ENCODE data around the gene LRRC70. TPM values are rescaled to one million over a fixed set of nuclear protein-coding genes. Genes with fewer than 3 reads are reported as not detected.
"Not testable (repeated sequence)": the region's sequence is repeated elsewhere in the genome, so short reads cannot be mapped to it uniquely, and the experiment has no call there.

LRRC70 gene
- total RNA-seq, 1 donor from 2014 or later = 0.77 TPM

DNA sequence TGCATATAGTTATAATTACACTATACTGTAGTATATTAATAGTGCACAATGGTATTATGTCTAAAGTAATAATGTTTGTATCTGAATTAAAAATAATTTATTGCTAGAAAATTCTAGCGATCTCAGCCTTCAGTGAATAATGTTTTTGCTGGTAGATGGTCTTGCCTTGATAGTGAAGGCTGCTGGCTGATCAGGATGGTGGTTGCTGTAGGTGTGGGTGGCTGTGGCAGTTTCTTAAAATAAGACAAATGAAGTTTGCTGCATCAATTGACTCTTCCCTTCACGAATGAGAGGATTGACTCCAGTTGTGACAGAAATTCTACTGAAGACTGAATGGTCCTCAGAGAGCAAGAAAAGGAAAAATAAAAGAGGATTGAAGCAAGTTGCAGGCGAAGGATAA lies 19.7 kb upstream of the LRRC70 start:
- TF ChIP-seq, protein P1, sequence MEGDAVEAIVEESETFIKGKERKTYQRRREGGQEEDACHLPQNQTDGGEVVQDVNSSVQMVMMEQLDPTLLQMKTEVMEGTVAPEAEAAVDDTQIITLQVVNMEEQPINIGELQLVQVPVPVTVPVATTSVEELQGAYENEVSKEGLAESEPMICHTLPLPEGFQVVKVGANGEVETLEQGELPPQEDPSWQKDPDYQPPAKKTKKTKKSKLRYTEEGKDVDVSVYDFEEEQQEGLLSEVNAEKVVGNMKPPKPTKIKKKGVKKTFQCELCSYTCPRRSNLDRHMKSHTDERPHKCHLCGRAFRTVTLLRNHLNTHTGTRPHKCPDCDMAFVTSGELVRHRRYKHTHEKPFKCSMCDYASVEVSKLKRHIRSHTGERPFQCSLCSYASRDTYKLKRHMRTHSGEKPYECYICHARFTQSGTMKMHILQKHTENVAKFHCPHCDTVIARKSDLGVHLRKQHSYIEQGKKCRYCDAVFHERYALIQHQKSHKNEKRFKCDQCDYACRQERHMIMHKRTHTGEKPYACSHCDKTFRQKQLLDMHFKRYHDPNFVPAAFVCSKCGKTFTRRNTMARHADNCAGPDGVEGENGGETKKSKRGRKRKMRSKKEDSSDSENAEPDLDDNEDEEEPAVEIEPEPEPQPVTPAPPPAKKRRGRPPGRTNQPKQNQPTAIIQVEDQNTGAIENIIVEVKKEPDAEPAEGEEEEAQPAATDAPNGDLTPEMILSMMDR (IDR thresholded peaks at IDR 0.05; ENCODE audit: unreplicated experiment) = no peak
- DNase-seq (ENCODE audit: low spot score, unreplicated experiment) = no peak
- Mint-ChIP-seq H3K27me3 (no peaks in the 10 kb centered on the region), H3K4me1 (ENCODE audit: low read depth) (no peaks in the 10 kb centered on the region), H3K36me3 (ENCODE audit: insufficient read depth) (peaks cover 11% of the 10 kb centered on the region), H3K4me3 (ENCODE audit: low read depth) (no peak overlapping the region), H3K27ac (peak overlapping the region; percentile 6), H3K9me3 (ENCODE audit: low read depth) (no peaks in the 10 kb centered on the region)

DNA sequence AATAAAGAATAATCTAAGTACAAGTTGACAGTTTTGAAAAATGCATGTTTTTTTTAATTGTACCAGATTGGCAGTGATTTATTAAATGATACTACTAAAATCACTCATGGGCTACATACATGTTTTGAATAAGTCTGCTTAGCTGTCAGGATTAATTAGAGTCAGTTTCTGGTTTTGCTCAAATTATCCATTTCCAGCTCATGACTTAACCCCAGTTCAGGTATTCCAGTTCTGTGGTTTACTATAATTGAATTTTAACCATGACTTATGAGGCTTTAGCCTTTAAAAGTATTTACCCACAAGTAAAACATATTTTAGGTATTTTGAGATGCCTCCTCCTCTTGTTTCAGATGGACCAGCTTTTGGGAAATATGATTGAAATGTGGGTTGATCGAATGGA lies 17.8 kb upstream of the LRRC70 start:
- Mint-ChIP-seq H3K27me3 (no peaks in the 10 kb centered on the region), H3K9me3 (ENCODE audit: low read depth) (peaks cover 3% of the 10 kb centered on the region), H3K36me3 (ENCODE audit: insufficient read depth) (peaks cover 14% of the 10 kb centered on the region), H3K27ac (no peak overlapping the region), H3K4me3 (ENCODE audit: low read depth) (no peak overlapping the region), H3K4me1 (ENCODE audit: low read depth) (no peaks in the 10 kb centered on the region)
- DNase-seq (ENCODE audit: low spot score, unreplicated experiment) = no peak
- TF ChIP-seq, protein P1 (IDR thresholded peaks at IDR 0.05; ENCODE audit: unreplicated experiment) = no peak

DNA sequence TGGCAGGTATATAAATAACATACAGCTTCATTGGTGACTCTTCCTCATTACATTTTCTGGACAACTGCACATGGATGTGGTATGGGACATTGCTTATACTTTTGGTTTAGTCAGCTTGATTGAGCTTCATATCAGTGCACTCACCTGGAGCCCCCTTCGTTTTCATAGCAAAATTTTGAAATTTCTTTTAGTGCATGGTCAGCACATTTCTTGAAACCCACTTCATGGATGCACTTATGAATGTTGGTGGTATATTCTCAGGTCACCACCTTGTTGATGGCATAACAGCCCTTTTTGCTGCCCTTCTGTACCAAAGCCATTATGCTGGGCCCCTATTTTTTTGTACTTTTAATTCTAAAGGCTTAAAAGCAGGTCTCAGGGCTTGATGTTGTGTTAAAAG lies 16.7 kb upstream of the LRRC70 start:
- Mint-ChIP-seq H3K27me3 (no peaks in the 10 kb centered on the region), H3K27ac (no peak overlapping the region), H3K36me3 (ENCODE audit: insufficient read depth) (peaks cover 17% of the 10 kb centered on the region), H3K4me1 (ENCODE audit: low read depth) (no peaks in the 10 kb centered on the region), H3K9me3 (ENCODE audit: low read depth) (peaks cover 7% of the 10 kb centered on the region), H3K4me3 (ENCODE audit: low read depth) (no peak overlapping the region)
- TF ChIP-seq, protein P1 (IDR thresholded peaks at IDR 0.05; ENCODE audit: unreplicated experiment) = no peak
- DNase-seq (ENCODE audit: low spot score, unreplicated experiment) = no peak

DNA sequence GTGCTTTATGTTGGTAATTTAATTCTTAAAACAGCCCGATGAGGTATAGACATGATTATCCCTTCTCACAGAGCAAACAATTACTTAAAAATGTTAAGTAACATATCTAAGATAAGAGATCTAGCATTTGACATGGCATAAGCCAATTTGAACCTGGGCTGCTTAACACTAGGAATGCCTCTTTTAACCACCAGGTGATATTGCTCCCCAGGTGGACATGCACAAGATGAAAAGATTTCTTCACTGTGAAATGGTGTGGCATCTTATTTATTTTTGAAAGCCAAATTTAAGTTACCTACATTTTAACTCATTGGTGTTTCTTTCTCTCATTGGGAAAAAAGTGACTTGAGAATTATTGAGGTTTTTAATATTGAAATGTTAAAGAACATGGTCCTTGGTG lies 15.8 kb upstream of the LRRC70 start:
- Mint-ChIP-seq H3K4me1 (ENCODE audit: low read depth) (no peaks in the 10 kb centered on the region), H3K36me3 (ENCODE audit: insufficient read depth) (peaks cover 23% of the 10 kb centered on the region), H3K4me3 (ENCODE audit: low read depth) (no peak overlapping the region), H3K27ac (no peak overlapping the region), H3K27me3 (no peaks in the 10 kb centered on the region), H3K9me3 (ENCODE audit: low read depth) (peaks cover 11% of the 10 kb centered on the region)
- DNase-seq (ENCODE audit: low spot score, unreplicated experiment) = no peak
- TF ChIP-seq, protein P1 (IDR thresholded peaks at IDR 0.05; ENCODE audit: unreplicated experiment) = no peak

DNA sequence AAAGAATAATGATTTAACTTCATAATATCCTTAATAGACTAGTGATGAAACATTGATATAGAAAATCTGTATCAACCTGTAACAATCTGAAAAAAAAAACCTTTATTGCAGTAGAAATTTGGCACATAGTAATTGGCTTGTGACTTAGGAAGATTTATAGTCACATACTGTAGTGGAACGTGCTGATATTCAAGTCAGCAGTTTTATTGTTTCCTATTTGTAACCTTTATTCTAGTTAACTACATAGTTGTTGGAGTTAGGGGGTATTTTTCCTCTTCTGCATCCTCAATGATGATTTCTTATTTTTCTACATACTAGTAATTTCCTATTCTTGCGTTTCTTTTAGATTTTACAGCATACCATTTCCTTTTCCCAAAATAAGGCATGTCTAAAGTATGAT lies 14.5 kb upstream of the LRRC70 start:
- H3K36me3 Mint-ChIP-seq (ENCODE audit: insufficient read depth) = peaks cover 31% of the 10 kb centered on the region
- no peaks in the 10 kb centered on the region for H3K4me1 Mint-ChIP-seq (ENCODE audit: low read depth)
- H3K4me3 Mint-ChIP-seq (ENCODE audit: low read depth) = no peak overlapping the region
- DNase-seq (ENCODE audit: low spot score, unreplicated experiment) = no peak
- H3K9me3 Mint-ChIP-seq (ENCODE audit: low read depth) = peaks cover 15% of the 10 kb centered on the region
- no peak overlapping the region for H3K27ac Mint-ChIP-seq
- H3K27me3 Mint-ChIP-seq = no peaks in the 10 kb centered on the region
- TF ChIP-seq, protein P1 (IDR thresholded peaks at IDR 0.05; ENCODE audit: unreplicated experiment) = no peak

DNA sequence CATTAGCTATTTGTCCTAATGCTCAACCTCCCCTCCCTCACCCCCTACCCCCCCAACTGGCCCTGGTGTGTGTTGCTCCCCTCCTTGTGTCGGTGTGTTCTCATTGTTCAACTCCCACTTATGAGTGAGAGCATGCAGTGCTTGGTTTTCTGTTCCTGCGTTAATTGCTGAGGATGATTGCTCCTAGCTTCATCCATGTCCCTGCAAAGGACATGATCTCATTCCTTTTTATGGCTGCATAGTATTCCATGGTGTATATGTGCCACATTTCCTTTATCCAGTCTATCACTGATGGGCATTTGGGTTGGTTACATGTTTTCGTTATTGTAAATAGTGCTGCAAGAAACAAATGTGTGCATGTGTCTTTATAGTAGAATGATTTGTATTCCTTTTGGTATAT lies 12.9 kb upstream of the LRRC70 start:
- DNase-seq (ENCODE audit: low spot score, unreplicated experiment); H3K4me3 Mint-ChIP-seq (ENCODE audit: low read depth); H3K4me1 Mint-ChIP-seq (ENCODE audit: low read depth); H3K27me3 Mint-ChIP-seq; H3K27ac Mint-ChIP-seq: not testable (repeated sequence)
- peaks cover 15% of the 10 kb centered on the region for H3K9me3 Mint-ChIP-seq (ENCODE audit: low read depth)
- H3K36me3 Mint-ChIP-seq (ENCODE audit: insufficient read depth) = peaks cover 29% of the 10 kb centered on the region

Data from progenitor cell of endocrine pancreas (in vitro differentiated cells).